Thymus (tissue), 11 donors: ENCODE results near the gene ZNHIT3. TPM values are rescaled to one million over a fixed set of nuclear protein-coding genes. Genes with fewer than 3 reads are reported as not detected.

ENCODE experiments used
- DNase-seq, 9 donors: peaks; one replicate each; pipeline ENCODE4 v3.0.0-alpha.2; 2013; ENCODE audit warnings: low spot score in 9 of 9, low read depth in 6 of 9, missing footprints in 1 of 9
- H3K27ac ChIP-seq, 2 donors: one replicate each; pipeline ENCODE4 v1.5.1; 2013; ENCODE audit warnings: control low read depth in 1 of 2, low read depth in 1 of 2, low read length in 1 of 2, mild to moderate bottlenecking in 1 of 2, moderate library complexity in 1 of 2
- H3K27me3 ChIP-seq, 2 donors: one replicate each; pipeline ENCODE4 v1.5.1; 2013; ENCODE audit warnings: low read length in 1 of 2; ENCODE audit not compliant: control insufficient read depth in 2 of 2, insufficient read depth in 1 of 2
- H3K36me3 ChIP-seq, 2 donors: one replicate each; pipeline ENCODE4 v1.5.1; 2013; ENCODE audit warnings: low read length in 1 of 2, mild to moderate bottlenecking in 1 of 2, moderate library complexity in 1 of 2; ENCODE audit not compliant: control insufficient read depth in 2 of 2, insufficient read depth in 2 of 2
- H3K4me1 ChIP-seq, 2 donors: one replicate each; pipeline ENCODE4 v1.5.1; 2013; ENCODE audit warnings: low read length in 2 of 2; ENCODE audit not compliant: control insufficient read depth in 2 of 2, insufficient read depth in 2 of 2
- H3K4me3 ChIP-seq, 2 donors: one replicate each; pipeline ENCODE4 v1.5.1; 2013; ENCODE audit warnings: low read length in 2 of 2, control low read depth in 1 of 2, mild to moderate bottlenecking in 1 of 2
- H3K9me3 ChIP-seq, 2 donors: one replicate each; pipeline ENCODE4 v1.5.1; 2013; ENCODE audit warnings: low read length in 1 of 2, mild to moderate bottlenecking in 1 of 2; ENCODE audit not compliant: control insufficient read depth in 2 of 2, insufficient read depth in 1 of 2
- WGBS: extraction: QIAGEN DNeasy Blood & Tissue Kit; methylation state at CpG from one replicate; pipeline ENCODE4 v1.1.7; 2013; 5-methylcytosine and 5-hydroxymethylcytosine counted together
- polyA plus RNA-seq: library from polyadenylated mRNA; stranded (reverse); fragments of 200-250 nt; gene quantifications from one replicate; pipeline ENCODE4 v1.2.3, GENCODE V29; 2013
- total RNA-seq: library from RNA; stranded (reverse); fragments of 120-200 nt; gene quantifications from one replicate; pipeline ENCODE4 v1.2.4, GENCODE V29; 2013
- donor health status: healthy.

ZNHIT3 gene
- total and polyA plus RNA-seq, 2 donors: 64.0 to 68.0 TPM

GRCh38 chr17:36496018-36496789 is 9.7 kb downstream of the ZNHIT3 start:
- H3K36me3 ChIP-seq: peaks cover 60 to 75% of the 10 kb centered on the region in 2 donors
- 96% methylated on average over 9 of the region's 9 CpGs for WGBS
- no peak for DNase-seq
- H3K27me3 ChIP-seq: no peaks in the 10 kb centered on the region
- H3K9me3 ChIP-seq: no peaks in the 10 kb centered on the region
- H3K4me1 ChIP-seq: no peaks in the 10 kb centered on the region
- H3K27ac ChIP-seq: no peak overlapping the region
- H3K4me3 ChIP-seq: no peak overlapping the region

DNA sequence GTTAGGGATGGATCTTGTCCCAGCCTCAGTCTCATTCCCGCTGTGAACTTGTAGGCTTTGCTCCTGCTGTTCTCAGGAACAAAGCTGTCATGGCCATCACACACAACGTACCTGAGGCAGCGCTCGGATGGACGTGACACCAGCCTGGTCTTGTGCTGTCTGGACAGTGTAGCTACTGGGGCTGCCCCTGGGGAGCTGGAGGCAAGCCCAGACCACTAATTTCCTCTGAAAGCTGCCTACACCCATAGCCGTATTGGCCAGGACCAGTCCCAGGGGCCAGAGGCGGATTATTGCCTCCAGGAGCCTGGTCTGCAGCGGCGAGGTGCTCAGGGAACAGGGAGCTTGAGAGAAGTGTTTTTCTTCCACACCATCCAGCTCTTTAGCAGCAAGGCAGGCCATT is 11.7 kb downstream of the ZNHIT3 start:
- no peaks in the 10 kb centered on the region for H3K27me3 ChIP-seq
- H3K36me3 ChIP-seq: peaks cover 52 to 66% of the 10 kb centered on the region in 2 donors
- no peak for DNase-seq
- no peaks in the 10 kb centered on the region for H3K4me1 ChIP-seq
- no peak overlapping the region for H3K4me3 ChIP-seq
- WGBS: 94% methylated on average over 9 of the region's 9 CpGs
- H3K9me3 ChIP-seq: no peaks in the 10 kb centered on the region
- H3K27ac ChIP-seq: no peak overlapping the region

GRCh38 chr17:36498560-36499300 is 12.2 kb downstream of the ZNHIT3 start:
- no peaks in the 10 kb centered on the region for H3K4me1 ChIP-seq
- no peaks in the 10 kb centered on the region for H3K9me3 ChIP-seq
- H3K4me3 ChIP-seq: no peak overlapping the region
- DNase-seq: no peak
- no peak overlapping the region for H3K27ac ChIP-seq
- WGBS: 89% methylated on average over 7 of the region's 7 CpGs
- H3K27me3 ChIP-seq: no peaks in the 10 kb centered on the region
- H3K36me3 ChIP-seq: peaks cover 52 to 60% of the 10 kb centered on the region in 2 donors

- 96% methylated on average over 15 of the region's 15 CpGs for WGBS
- H3K27me3 ChIP-seq: no peaks in the 10 kb centered on the region
- H3K36me3 ChIP-seq: peaks cover 51 to 53% of the 10 kb centered on the region in 2 donors
- no peaks in the 10 kb centered on the region for H3K4me1 ChIP-seq
- no peaks in the 10 kb centered on the region for H3K9me3 ChIP-seq
- no peak for DNase-seq
- no peak overlapping the region for H3K4me3 ChIP-seq
- H3K27ac ChIP-seq: no peak overlapping the region
These were observed 14.3 kb downstream of the ZNHIT3 start for GRCh38 chr17:36500745-36501225.

GRCh38 chr17:36501351-36501750 is 14.9 kb downstream of the ZNHIT3 start:
- Histone ChIP-seq H3K4me3 (no peak overlapping the region), H3K36me3 (peaks cover 52% of the 10 kb centered on the region in 2 donors), H3K9me3 (no peaks in the 10 kb centered on the region), H3K4me1 (no peaks in the 10 kb centered on the region), H3K27ac (no peak overlapping the region), H3K27me3 (no peaks in the 10 kb centered on the region)
- no peak for DNase-seq
- 96% methylated on average over 3 of the region's 3 CpGs for WGBS

GRCh38 chr17:36501963-36502362 is 15.5 kb downstream of the ZNHIT3 start:
- Histone ChIP-seq H3K4me3 (no peak overlapping the region), H3K27me3 (no peaks in the 10 kb centered on the region), H3K27ac (no peak overlapping the region), H3K4me1 (no peaks in the 10 kb centered on the region), H3K9me3 (no peaks in the 10 kb centered on the region), H3K36me3 (peaks cover 50 to 55% of the 10 kb centered on the region in 2 donors)
- WGBS: 98% methylated on average over 6 of the region's 6 CpGs
- DNase-seq: no peak

DNA sequence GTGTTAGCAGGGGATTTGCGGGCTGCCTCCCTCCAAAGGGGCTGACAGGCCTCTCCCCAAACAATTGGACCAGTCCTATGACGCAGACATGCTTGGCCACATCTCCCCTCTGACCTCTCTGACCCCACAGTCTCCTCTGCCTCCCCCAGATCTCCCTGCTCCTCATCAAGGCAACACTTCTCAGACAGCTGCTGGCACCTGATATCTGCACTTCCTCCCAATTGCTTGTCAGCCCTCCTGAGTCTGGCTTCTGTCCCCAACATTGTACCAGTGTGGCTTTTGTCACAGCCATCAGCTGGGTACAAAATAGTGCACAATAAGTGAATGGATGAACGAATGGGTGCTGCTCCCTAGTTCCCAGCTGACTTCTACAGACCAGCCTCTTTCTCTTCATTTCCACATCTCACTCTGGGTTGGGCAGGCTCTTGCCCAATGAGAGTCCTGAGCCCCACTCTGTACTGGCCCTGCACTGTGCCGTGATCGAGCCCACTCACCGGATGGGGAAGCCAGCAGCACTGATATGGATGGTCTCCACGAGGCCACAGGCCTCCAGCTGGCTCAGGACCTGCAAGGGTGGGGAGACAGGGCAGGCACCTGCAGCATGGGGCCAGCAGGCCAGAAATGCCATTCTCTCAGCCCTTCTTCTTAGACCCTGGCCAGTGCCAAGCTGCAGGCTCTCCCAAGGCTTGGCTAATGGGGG is 17.1 kb downstream of the ZNHIT3 start:
- no peak for DNase-seq
- H3K36me3 ChIP-seq: peaks cover 42 to 58% of the 10 kb centered on the region in 2 donors

DNA sequence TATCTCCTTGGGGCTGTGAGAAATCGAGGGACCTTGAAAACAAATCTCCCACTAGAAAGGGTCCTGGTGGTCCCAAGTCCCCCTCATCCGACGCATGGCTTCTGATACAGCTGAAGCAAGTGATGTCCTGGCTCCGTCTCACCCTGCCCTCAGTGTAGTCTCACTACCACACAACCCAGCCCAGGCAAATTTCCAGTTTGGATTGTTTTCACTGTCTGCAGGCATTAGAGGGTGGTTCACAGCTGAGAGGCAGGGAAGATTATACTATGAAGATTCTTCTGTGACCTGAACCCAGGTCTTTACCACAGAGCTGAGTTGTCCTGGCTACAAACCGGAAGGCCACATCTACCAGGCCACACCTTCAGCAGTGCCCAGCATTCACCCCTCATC is 17.7 kb downstream of the ZNHIT3 start:
- Histone ChIP-seq H3K36me3 (peaks cover 46 to 54% of the 10 kb centered on the region in 2 donors), H3K27ac (no peak overlapping the region), H3K9me3 (no peaks in the 10 kb centered on the region), H3K27me3 (no peaks in the 10 kb centered on the region), H3K4me1 (no peaks in the 10 kb centered on the region), H3K4me3 (no peak overlapping the region)
- WGBS: 98% methylated on average over 5 of the region's 5 CpGs
- no peak for DNase-seq

More for the DNA sequence above, 17.1 kb downstream of the ZNHIT3 start:
- no peak overlapping the region for H3K27ac ChIP-seq
- no peaks in the 10 kb centered on the region for H3K4me1 ChIP-seq
- 99% methylated on average over 7 of the region's 7 CpGs for WGBS
- H3K9me3 ChIP-seq: no peaks in the 10 kb centered on the region
- H3K4me3 ChIP-seq: no peak overlapping the region
- H3K27me3 ChIP-seq: no peaks in the 10 kb centered on the region

DNA sequence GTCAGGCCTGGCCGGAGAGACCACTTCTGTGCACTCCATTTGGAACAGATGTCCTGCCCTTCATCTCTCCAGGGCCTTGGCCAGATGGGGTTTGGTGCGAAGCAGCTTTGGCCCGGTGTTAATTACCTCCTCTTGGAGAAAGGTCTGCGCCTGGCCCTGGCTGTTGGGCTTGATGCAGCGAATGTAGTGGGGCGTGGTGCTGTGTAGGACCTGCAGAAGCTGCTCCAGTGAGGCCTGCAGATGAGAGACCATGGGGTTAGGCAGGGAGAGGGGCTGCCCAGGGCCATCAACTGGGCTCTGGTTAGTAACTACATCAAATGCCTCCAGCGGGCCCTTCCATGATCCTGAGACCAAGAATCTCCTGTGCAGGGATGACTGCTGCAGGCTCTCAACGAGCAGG is 18.7 kb downstream of the ZNHIT3 start:
- Histone ChIP-seq H3K36me3 (peaks cover 51 to 58% of the 10 kb centered on the region in 2 donors), H3K4me1 (no peaks in the 10 kb centered on the region), H3K27me3 (no peaks in the 10 kb centered on the region), H3K9me3 (no peaks in the 10 kb centered on the region), H3K27ac (no peak overlapping the region), H3K4me3 (no peak overlapping the region)
- no peak for DNase-seq
- 97% methylated on average over 8 of the region's 8 CpGs for WGBS
